Osteoblast (primary cell): ENCODE results near the gene ARMC3. TPM values are rescaled to one million over a fixed set of nuclear protein-coding genes. Genes with fewer than 3 reads are reported as not detected.

Experiments used
- DNase-seq: peaks from one replicate; pipeline ENCODE4 v3.0.0; 2011; ENCODE audit warnings: low spot score, mixed read lengths; ENCODE audit not compliant: insufficient read length; ENCODE audit errors: missing footprints
- H2AFZ ChIP-seq: 2 replicates; pipeline ENCODE4 v1.6.0; 2011; ENCODE audit warnings: mild to moderate bottlenecking, low read length
- H3K27ac ChIP-seq: 2 replicates; pipeline ENCODE4 v1.5.1; 2011; ENCODE audit warnings: mild to moderate bottlenecking, low read depth, low read length, moderate library complexity
- H3K27me3 ChIP-seq: 2 replicates; pipeline ENCODE4 v1.6.0; 2012; ENCODE audit warnings: mild to moderate bottlenecking, control low read depth, inconsistent platforms, low read length, moderate library complexity; ENCODE audit not compliant: insufficient read depth
- H3K36me3 ChIP-seq: 2 replicates; pipeline ENCODE4 v1.5.1; 2011; ENCODE audit warnings: mild to moderate bottlenecking, low read length, control low read depth, moderate library complexity; ENCODE audit not compliant: insufficient read depth
- H3K4me1 ChIP-seq: 2 replicates; pipeline ENCODE4 v1.5.1; 2011; ENCODE audit warnings: mild to moderate bottlenecking, low read length, control low read depth, moderate library complexity; ENCODE audit not compliant: insufficient read depth
- H3K4me2 ChIP-seq: 2 replicates; pipeline ENCODE4 v1.6.0; 2011; ENCODE audit warnings: mild to moderate bottlenecking, low read length; ENCODE audit not compliant: insufficient read depth
- H3K4me3 ChIP-seq: fragments of 200-600 bp; sonication (generic); 3 replicates; pipeline ENCODE4 v1.5.1; 2012; ENCODE audit warnings: mild to moderate bottlenecking, low read length, inconsistent platforms; ENCODE audit not compliant: insufficient read depth
- H3K79me2 ChIP-seq: 2 replicates; pipeline ENCODE4 v1.6.0; 2012; ENCODE audit warnings: mild to moderate bottlenecking, low read length, control low read depth, inconsistent platforms; ENCODE audit not compliant: insufficient read depth
- H3K9me3 ChIP-seq: 2 replicates; pipeline ENCODE4 v1.5.1; 2011; ENCODE audit warnings: low read depth, low read length, control low read depth
- H4K20me1 ChIP-seq: 2 replicates; pipeline ENCODE4 v1.6.0; 2012; ENCODE audit warnings: mild to moderate bottlenecking, low read length, control low read depth; ENCODE audit not compliant: insufficient read depth
- CTCF ChIP-seq: IDR thresholded peaks from 2 replicates; pipeline ENCODE4 v1.5.1; 2011; ENCODE audit warnings: mild to moderate bottlenecking, low read depth, low read length, moderate library complexity; ENCODE audit errors: extremely low read depth
- small RNA-seq: library from RNA; depleted of rRNA; stranded (forward); fragments of <200 nt; gene quantifications from one replicate; pipeline ENCODE3, GENCODE V24; 2012
- total RNA-seq: library from RNA; depleted of rRNA; stranded (reverse); fragments of >200 nt; gene quantifications from 2 replicates; pipeline ENCODE4 v1.2.3, GENCODE V29; 2012

The ARMC3 gene
- total RNA-seq, 1 donor: under 0.01 TPM

GRCh38 chr10:23080262-23080661 lies 152.4 kb downstream of the ARMC3 start:
- H4K20me1 ChIP-seq: no peaks in the 10 kb centered on the region
- H3K27ac ChIP-seq: no peak overlapping the region
- no peak for DNase-seq
- no peaks in the 10 kb centered on the region for H3K79me2 ChIP-seq
- H3K4me3 ChIP-seq: no peak overlapping the region
- H3K4me2 ChIP-seq: no peak overlapping the region
- no peaks in the 10 kb centered on the region for H3K4me1 ChIP-seq
- no peaks in the 10 kb centered on the region for H3K9me3 ChIP-seq
- no peak overlapping the region for H2AFZ ChIP-seq
- no peaks in the 10 kb centered on the region for H3K36me3 ChIP-seq
- TF ChIP-seq CTCF: no peak
- peaks cover 22% of the 10 kb centered on the region for H3K27me3 ChIP-seq

GRCh38 chr10:23081221-23081750 lies 153.4 kb downstream of the ARMC3 start:
- TF ChIP-seq CTCF: no peak
- H3K79me2 ChIP-seq: no peaks in the 10 kb centered on the region
- H3K9me3 ChIP-seq: no peaks in the 10 kb centered on the region
- H3K36me3 ChIP-seq: no peaks in the 10 kb centered on the region
- DNase-seq: no peak
- H3K4me1 ChIP-seq: no peaks in the 10 kb centered on the region
- H3K4me3 ChIP-seq: no peak overlapping the region
- H3K27me3 ChIP-seq: peaks cover 22% of the 10 kb centered on the region
- H2AFZ ChIP-seq: no peak overlapping the region
- H4K20me1 ChIP-seq: no peaks in the 10 kb centered on the region
- no peak overlapping the region for H3K4me2 ChIP-seq
- no peak overlapping the region for H3K27ac ChIP-seq

GRCh38 chr10:23081891-23082290 lies 154.0 kb downstream of the ARMC3 start:
- Histone ChIP-seq H3K9me3 (no peaks in the 10 kb centered on the region), H3K4me3 (no peak overlapping the region), H3K27me3 (peaks cover 21% of the 10 kb centered on the region), H3K79me2 (no peaks in the 10 kb centered on the region), H4K20me1 (no peaks in the 10 kb centered on the region), H2AFZ (no peak overlapping the region), H3K36me3 (no peaks in the 10 kb centered on the region), H3K4me1 (no peaks in the 10 kb centered on the region), H3K27ac (no peak overlapping the region), H3K4me2 (no peak overlapping the region)
- peak; percentile 49 for TF ChIP-seq CTCF
- no peak for DNase-seq

Small RNA genes within 50 kb of the gene (small RNA-seq; reads per million reads assigned to genes)
- gene RNA5SP304: 0.30 reads per million

Other genes with a start within 250 kb of the ARMC3 start
- gene PIP4K2A, start 213.5 kb upstream of the ARMC3 start, total RNA-seq: 65.7 and 68.8 TPM in 2 replicates
- gene MSRB2, start 167.5 kb downstream of the ARMC3 start, total RNA-seq: 6.9 and 10.6 TPM in 2 replicates